Epithelial cell of esophagus (primary cell): Measurements from ENCODE around the gene NUDT1.

ENCODE experiments used
- DNase-seq: peaks from one replicate; pipeline ENCODE4 v3.0.0; 2010; ENCODE audit warnings: low read depth
- H3K4me3 ChIP-seq: 2 replicates; pipeline ENCODE4 v1.5.1; 2011; ENCODE audit warnings: mild to moderate bottlenecking, low read length, control low read depth
- CTCF ChIP-seq: IDR thresholded peaks from 2 replicates; pipeline ENCODE4 v1.5.1; 2011; ENCODE audit warnings: low read depth, mild to moderate bottlenecking, low read length, control low read depth, inconsistent platforms; ENCODE audit not compliant: insufficient read depth; ENCODE audit errors: missing control alignments

The NUDT1 gene

GRCh38 chr7:2197436-2198155 lies 44.4 kb upstream of the NUDT1 start:
- no peak for DNase-seq

GRCh38 chr7:2198206-2198605 lies 43.8 kb upstream of the NUDT1 start:
- H3K4me3 ChIP-seq = no peak overlapping the region
- no peak for DNase-seq
- TF ChIP-seq CTCF = no peak

More at GRCh38 chr7:2197436-2198155, 44.4 kb upstream of the NUDT1 start:
- TF ChIP-seq CTCF = no peak
- no peak overlapping the region for H3K4me3 ChIP-seq

- DNase-seq = no peak
- H3K4me3 ChIP-seq = no peak overlapping the region
- no peak for TF ChIP-seq CTCF
Observed at GRCh38 chr7:2198760-2199159, 43.3 kb upstream of the NUDT1 start.

- no peak for DNase-seq
- no peak for TF ChIP-seq CTCF
- no peak overlapping the region for H3K4me3 ChIP-seq
Observed at GRCh38 chr7:2199528-2199927, 42.5 kb upstream of the NUDT1 start.

- no peak for DNase-seq
- no peak overlapping the region for H3K4me3 ChIP-seq
- no peak for TF ChIP-seq CTCF
Observed at GRCh38 chr7:2199956-2200583, 42.0 kb upstream of the NUDT1 start.

- DNase-seq = no peak
- no peak overlapping the region for H3K4me3 ChIP-seq
- TF ChIP-seq CTCF = no peak
Observed at GRCh38 chr7:2200584-2200980, 41.4 kb upstream of the NUDT1 start.

- no peak for DNase-seq
- H3K4me3 ChIP-seq = no peak overlapping the region
- TF ChIP-seq CTCF = no peak
Observed at GRCh38 chr7:2201128-2201527, 40.9 kb upstream of the NUDT1 start.
